Neuronal stem cell (in vitro differentiated cells): ENCODE measurements around the gene PCCA.

ENCODE experiments used
- DNase-seq: peaks from one replicate; pipeline ENCODE4 v3.0.0-alpha.2; 2013; ENCODE audit warnings: low spot score
- H2AFZ ChIP-seq: one replicate; pipeline ENCODE4 v1.6.1; 2013; ENCODE audit warnings: mild to moderate bottlenecking, low read length, inconsistent platforms
- H2AK5ac ChIP-seq: 2 replicates; pipeline ENCODE4 v1.6.1; 2013; ENCODE audit warnings: low read depth, mild to moderate bottlenecking, inconsistent platforms, low read length, moderate library complexity, mixed read lengths
- H2BK120ac ChIP-seq: 2 replicates; pipeline ENCODE4 v1.6.1; 2013; ENCODE audit warnings: low read depth, mild to moderate bottlenecking, inconsistent platforms, low read length, moderate library complexity, mixed read lengths
- H2BK12ac ChIP-seq: one replicate; pipeline ENCODE4 v1.6.1; 2013; ENCODE audit warnings: low read length, inconsistent platforms
- H2BK15ac ChIP-seq: 2 replicates; pipeline ENCODE4 v1.6.1; 2013; ENCODE audit warnings: mild to moderate bottlenecking, low read length, inconsistent platforms, mixed read lengths
- H2BK5ac ChIP-seq: one replicate; pipeline ENCODE4 v1.6.1; 2013; ENCODE audit warnings: inconsistent platforms, mild to moderate bottlenecking, low read length, moderate library complexity
- H3K14ac ChIP-seq: one replicate; pipeline ENCODE4 v1.6.1; 2013; ENCODE audit warnings: low read length, inconsistent platforms
- H3K18ac ChIP-seq: 2 replicates; pipeline ENCODE4 v1.6.1; 2013; ENCODE audit warnings: low read length, inconsistent platforms
- H3K23ac ChIP-seq: 2 replicates; pipeline ENCODE4 v1.6.1; 2013; ENCODE audit warnings: low read depth, mild to moderate bottlenecking, mixed read lengths, low read length, inconsistent platforms; ENCODE audit not compliant: poor library complexity
- H3K27ac ChIP-seq: replicated peaks from 3 replicates; pipeline ENCODE4 v1.5.1; 2013; ENCODE audit warnings: low read length, inconsistent platforms
- H3K27me3 ChIP-seq, 3 experiments: 2 replicates each; pipeline ENCODE4 v1.6.1; 2013; ENCODE audit warnings: low read length in 3 of 3, mild to moderate bottlenecking in 2 of 3, inconsistent platforms in 1 of 3, low read depth in 1 of 3, mixed read lengths in 1 of 3, moderate library complexity in 1 of 3; ENCODE audit not compliant: control insufficient read depth in 3 of 3, insufficient read depth in 3 of 3
- H3K36me3 ChIP-seq, 2 donors: replicated peaks in 1 of 2; 2 replicates each; pipeline ENCODE4 v1.6.1; 2013; ENCODE audit warnings: low read length in 2 of 2; ENCODE audit not compliant: control insufficient read depth in 2 of 2, insufficient read depth in 2 of 2
- H3K4ac ChIP-seq: 2 replicates; pipeline ENCODE4 v1.6.1; 2013; ENCODE audit warnings: inconsistent platforms, mild to moderate bottlenecking, low read length, moderate library complexity
- H3K4me1 ChIP-seq, 2 donors: 1 replicate in 1 of 2; 2 replicates in 1 of 2; pipeline ENCODE4 v1.6.1; 2013; ENCODE audit warnings: low read length in 2 of 2, low read depth in 1 of 2; ENCODE audit not compliant: control insufficient read depth in 2 of 2, insufficient read depth in 1 of 2
- H3K4me2 ChIP-seq: one replicate; pipeline ENCODE4 v1.6.1; 2013; ENCODE audit warnings: mild to moderate bottlenecking, low read length, inconsistent platforms; ENCODE audit not compliant: insufficient read depth, poor library complexity, severe bottlenecking
- H3K4me3 ChIP-seq, 2 donors: 2 replicates each; pipeline ENCODE4 v1.5.1; 2013; ENCODE audit warnings: low read length in 2 of 2, mild to moderate bottlenecking in 2 of 2, inconsistent platforms in 1 of 2, moderate library complexity in 1 of 2
- H3K79me1 ChIP-seq: one replicate; pipeline ENCODE4 v1.6.1; 2013; ENCODE audit warnings: low read depth, mild to moderate bottlenecking, inconsistent platforms, low read length, moderate library complexity
- H3K9ac ChIP-seq: one replicate; pipeline ENCODE4 v1.6.1; 2013; ENCODE audit warnings: mild to moderate bottlenecking, low read depth, low read length, inconsistent platforms; ENCODE audit not compliant: poor library complexity
- H3K9me3 ChIP-seq, 2 donors: replicated peaks in 1 of 2; 2 replicates each; pipeline versions ENCODE3 to v1.6.1; 2013; ENCODE audit warnings: low read length in 2 of 2, mild to moderate bottlenecking in 2 of 2, inconsistent platforms in 1 of 2, low read depth in 1 of 2, mixed read lengths in 1 of 2, moderate library complexity in 1 of 2; ENCODE audit not compliant: control insufficient read depth in 2 of 2, insufficient read depth in 1 of 2
- H4K8ac ChIP-seq: one replicate; pipeline ENCODE4 v1.6.1; 2013; ENCODE audit warnings: low read depth, mild to moderate bottlenecking, inconsistent platforms, low read length, moderate library complexity
- H4K91ac ChIP-seq: one replicate; pipeline ENCODE4 v1.6.1; 2013; ENCODE audit warnings: low read length, low read depth, mild to moderate bottlenecking, inconsistent platforms; ENCODE audit not compliant: poor library complexity
- WGBS, 2 donors: extraction: QIAGEN DNeasy Blood & Tissue Kit; methylation state at CpG; one replicate each; pipeline ENCODE4 v1.1.7; 2013; ENCODE audit warnings: missing lambda C conversion rate in 2 of 2, mixed read lengths in 1 of 2; ENCODE audit not compliant: insufficient read length in 2 of 2, insufficient replicate concordance in 1 of 2; ENCODE audit errors: extremely low coverage in 2 of 2; 5-methylcytosine and 5-hydroxymethylcytosine counted together

PCCA gene

DNA sequence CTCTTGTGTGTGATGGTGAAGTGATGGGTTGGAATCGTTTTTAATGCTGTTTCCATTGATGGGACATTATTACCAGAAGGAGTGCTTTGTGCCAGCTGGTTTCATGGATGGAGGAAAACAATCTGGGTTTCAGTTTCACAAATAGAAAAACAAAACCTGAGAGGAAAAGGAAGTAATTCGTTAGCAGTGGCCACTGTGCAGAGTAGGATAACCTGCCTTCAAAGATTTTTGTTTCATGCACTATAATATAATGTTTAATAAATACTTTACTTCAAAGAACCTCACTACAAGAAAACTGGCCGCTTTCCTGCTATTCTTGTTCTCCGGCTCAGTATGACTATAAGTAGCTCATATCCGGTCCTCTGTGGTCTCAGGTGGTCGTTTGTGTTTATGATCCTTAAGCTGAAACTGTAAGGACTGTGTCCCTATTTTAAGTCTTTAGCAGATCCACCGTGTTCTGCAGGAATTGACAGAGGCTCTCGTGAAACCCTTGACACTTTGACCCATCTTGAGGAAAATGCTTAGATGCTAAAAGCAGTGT lies 395.0 kb downstream of the PCCA start:
- H3K23ac ChIP-seq, result no peak overlapping the region
- H4K8ac ChIP-seq, result no peak overlapping the region
- no peak overlapping the region for H3K9ac ChIP-seq
- DNase-seq, result no peak
- H3K27me3 ChIP-seq, result no peaks in the 10 kb centered on the region
- H3K14ac ChIP-seq, result no peak overlapping the region
- no peak overlapping the region for H3K4me2 ChIP-seq
- H2BK5ac ChIP-seq, result no peak overlapping the region
- no peak overlapping the region for H3K27ac ChIP-seq
- H2BK12ac ChIP-seq, result no peak overlapping the region
- no peak overlapping the region for H2AFZ ChIP-seq
- no peak overlapping the region for H2BK15ac ChIP-seq
- H3K4me3 ChIP-seq, result no peak overlapping the region
- no peaks in the 10 kb centered on the region for H3K79me1 ChIP-seq
- no peak overlapping the region for H3K4ac ChIP-seq
- H4K91ac ChIP-seq, result no peak overlapping the region
- WGBS, 2 donors, result no CpG with 5 or more reads among the region's 8 CpGs
- no peaks in the 10 kb centered on the region for H3K36me3 ChIP-seq
- H3K18ac ChIP-seq, result no peak overlapping the region
- no peaks in the 10 kb centered on the region for H3K9me3 ChIP-seq
- peaks cover 3 to 5% of the 10 kb centered on the region in 2 donors for H3K4me1 ChIP-seq
- H2AK5ac ChIP-seq, result no peak overlapping the region
- no peak overlapping the region for H2BK120ac ChIP-seq

GRCh38 chr13:100484702-100485101 lies 395.8 kb downstream of the PCCA start:
- no peak overlapping the region for H3K4ac ChIP-seq
- H4K8ac ChIP-seq, result no peak overlapping the region
- H3K18ac ChIP-seq, result no peak overlapping the region
- no peak overlapping the region for H2AFZ ChIP-seq
- H3K4me3 ChIP-seq, result no peak overlapping the region
- no peak overlapping the region for H3K23ac ChIP-seq
- H3K27ac ChIP-seq, result no peak overlapping the region
- H2BK120ac ChIP-seq, result no peak overlapping the region
- no peak overlapping the region for H2AK5ac ChIP-seq
- H3K27me3 ChIP-seq, result no peaks in the 10 kb centered on the region
- peaks cover 3 to 5% of the 10 kb centered on the region in 2 donors for H3K4me1 ChIP-seq
- H3K9me3 ChIP-seq, result no peaks in the 10 kb centered on the region
- no CpG with 5 or more reads among the region's 3 CpGs for WGBS, 2 donors
- H3K14ac ChIP-seq, result no peak overlapping the region
- H3K4me2 ChIP-seq, result no peak overlapping the region
- H3K36me3 ChIP-seq, result no peaks in the 10 kb centered on the region
- H4K91ac ChIP-seq, result no peak overlapping the region
- DNase-seq, result no peak
- no peak overlapping the region for H2BK12ac ChIP-seq
- H3K79me1 ChIP-seq, result no peaks in the 10 kb centered on the region
- no peak overlapping the region for H2BK15ac ChIP-seq
- no peak overlapping the region for H3K9ac ChIP-seq
- H2BK5ac ChIP-seq, result no peak overlapping the region

- Histone ChIP-seq H2BK5ac (no peak overlapping the region), H3K14ac (no peak overlapping the region), H3K4me1 (peaks cover 3% of the 10 kb centered on the region in 2 donors), H3K36me3 (no peaks in the 10 kb centered on the region), H4K91ac (no peak overlapping the region), H3K9ac (no peak overlapping the region), H2AFZ (no peak overlapping the region), H2BK12ac (no peak overlapping the region), H3K79me1 (no peaks in the 10 kb centered on the region), H4K8ac (no peak overlapping the region), H3K9me3 (no peaks in the 10 kb centered on the region), H2BK120ac (no peak overlapping the region), H3K27ac (no peak overlapping the region), H3K4ac (no peak overlapping the region), H3K4me2 (no peak overlapping the region), H3K18ac (no peak overlapping the region), H2AK5ac (no peak overlapping the region), H2BK15ac (no peak overlapping the region), H3K23ac (no peak overlapping the region), H3K27me3 (no peaks in the 10 kb centered on the region), H3K4me3 (no peak overlapping the region)
- WGBS, 2 donors, result no CpG with 5 or more reads among the region's 2 CpGs
- no peak for DNase-seq
Measured at GRCh38 chr13:100485265-100485664, 396.4 kb downstream of the PCCA start.

- Histone ChIP-seq H3K4me2 (no peak overlapping the region), H3K14ac (no peak overlapping the region), H3K18ac (no peak overlapping the region), H3K36me3 (no peaks in the 10 kb centered on the region), H3K4me1 (peaks cover 4 to 10% of the 10 kb centered on the region in 2 donors), H3K9ac (no peak overlapping the region), H3K79me1 (no peaks in the 10 kb centered on the region), H3K4ac (no peak overlapping the region), H2BK120ac (no peak overlapping the region), H3K27me3 (no peaks in the 10 kb centered on the region), H3K23ac (no peak overlapping the region), H2BK12ac (no peak overlapping the region), H3K9me3 (peaks cover 0 to 5% of the 10 kb centered on the region in 2 donors), H3K27ac (no peak overlapping the region), H4K8ac (no peak overlapping the region), H3K4me3 (no peak overlapping the region), H2AK5ac (no peak overlapping the region), H2BK15ac (no peak overlapping the region), H4K91ac (no peak overlapping the region), H2BK5ac (no peak overlapping the region), H2AFZ (no peak overlapping the region)
- WGBS, 2 donors, result no CpG with 5 or more reads among the region's 4 CpGs
- no peak for DNase-seq
Measured at GRCh38 chr13:100490692-100491091, 401.8 kb downstream of the PCCA start.
